DOHH2 (cell line): Measurements from ENCODE around the gene ZNF219.

ENCODE experiments used
- H3F3A ChIP-seq: fragments of 200-600 bp; sonication (generic), shearing (Covaris generic); 2 replicates; pipeline ENCODE4 v1.6.0; 2016; ENCODE audit warnings: antibody characterized with exemption, mild to moderate bottlenecking; ENCODE audit not compliant: control insufficient read depth, insufficient read depth
- H3K27ac ChIP-seq: fragments of 200-600 bp; sonication (generic); 2 replicates; pipeline ENCODE4 v1.5.1; 2014; ENCODE audit warnings: low read depth, mild to moderate bottlenecking, low read length, moderate library complexity
- H3K27me3 ChIP-seq: fragments of 200-600 bp; sonication (generic); 2 replicates; pipeline ENCODE4 v1.6.1; 2014; ENCODE audit warnings: mild to moderate bottlenecking, low read length, mixed read lengths; ENCODE audit not compliant: control insufficient read depth
- H3K36me3 ChIP-seq: fragments of 200-600 bp; sonication (generic); 2 replicates; pipeline ENCODE4 v1.6.1; 2014; ENCODE audit warnings: mild to moderate bottlenecking, low read length, moderate library complexity, mixed read lengths; ENCODE audit not compliant: control insufficient read depth
- H3K4me1 ChIP-seq: fragments of 200-600 bp; sonication (generic); 2 replicates; pipeline ENCODE4 v1.6.1; 2014; ENCODE audit warnings: mild to moderate bottlenecking, low read length, mixed read lengths; ENCODE audit not compliant: control insufficient read depth
- H3K4me2 ChIP-seq: fragments of 200-600 bp; sonication (generic); 2 replicates; pipeline ENCODE4 v1.6.0; 2014; ENCODE audit warnings: mild to moderate bottlenecking, low read length, moderate library complexity
- H3K4me3 ChIP-seq: fragments of 200-600 bp; sonication (generic); 2 replicates; pipeline ENCODE4 v1.5.1; 2014; ENCODE audit warnings: mild to moderate bottlenecking, low read length, mixed read lengths
- H3K79me2 ChIP-seq: fragments of 200-600 bp; sonication (generic); 2 replicates; pipeline ENCODE4 v1.6.1; 2014; ENCODE audit warnings: mild to moderate bottlenecking, low read length, mixed read lengths; ENCODE audit not compliant: control insufficient read depth
- H3K9me2 ChIP-seq: fragments of 200-600 bp; sonication (generic); replicated peaks from 2 replicates; pipeline ENCODE4 v1.6.1; 2014; ENCODE audit warnings: mild to moderate bottlenecking, low read length, mixed read lengths; ENCODE audit not compliant: control insufficient read depth
- H3K9me3 ChIP-seq: fragments of 200-600 bp; sonication (generic); 2 replicates; pipeline ENCODE4 v1.6.1; 2014; ENCODE audit warnings: antibody characterized with exemption, low read length, mixed read lengths; ENCODE audit not compliant: control insufficient read depth, insufficient read depth
- H4K20me1 ChIP-seq: fragments of 200-600 bp; sonication (generic); 2 replicates; pipeline ENCODE4 v1.6.0; 2014; ENCODE audit warnings: low read depth, mild to moderate bottlenecking, antibody characterized with exemption, low read length, moderate library complexity; ENCODE audit not compliant: control insufficient read depth, insufficient read depth
- EZH2phosphoT487 ChIP-seq: fragments of 200-600 bp; sonication (generic); IDR thresholded peaks from 2 replicates; pipeline ENCODE4 v1.6.1; 2017; ENCODE audit warnings: borderline replicate concordance, mild to moderate bottlenecking, antibody characterized with exemption, low read length, moderate library complexity, mixed read lengths
- TF ChIP-seq, protein P1 (sequence below): fragments of 200-600 bp; sonication (generic); IDR thresholded peaks from one replicate; pipeline ENCODE4 v1.5.1; 2014; ENCODE audit warnings: antibody characterized with exemption, mild to moderate bottlenecking, low read depth, low read length; ENCODE audit not compliant: poor library complexity, severe bottlenecking

ZNF219 gene

DNA sequence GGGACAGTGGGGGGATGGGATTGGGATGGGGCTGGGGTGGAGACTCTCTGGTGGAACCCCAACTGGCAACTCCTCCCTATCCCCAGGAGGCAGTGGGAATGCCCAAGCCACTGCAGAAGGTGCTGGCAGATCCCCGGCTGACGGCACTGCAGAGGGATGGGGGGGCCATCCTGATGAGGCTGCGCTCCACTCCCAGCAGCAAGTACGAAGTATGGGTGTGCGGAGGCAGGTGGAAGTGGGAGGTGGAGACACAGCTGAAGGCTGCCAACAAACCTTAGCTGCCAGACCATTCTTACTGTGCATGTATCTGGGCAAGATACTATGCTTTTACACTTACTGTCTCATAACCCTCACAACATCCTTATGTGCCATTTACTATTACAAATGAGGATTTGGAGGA lies 20.2 kb downstream of the ZNF219 start:
- H3K27ac ChIP-seq = no peak overlapping the region
- no peaks in the 10 kb centered on the region for H3K36me3 ChIP-seq
- no peak overlapping the region for H3K4me3 ChIP-seq
- H3K27me3 ChIP-seq = peaks cover 5% of the 10 kb centered on the region
- TF ChIP-seq, protein P1, sequence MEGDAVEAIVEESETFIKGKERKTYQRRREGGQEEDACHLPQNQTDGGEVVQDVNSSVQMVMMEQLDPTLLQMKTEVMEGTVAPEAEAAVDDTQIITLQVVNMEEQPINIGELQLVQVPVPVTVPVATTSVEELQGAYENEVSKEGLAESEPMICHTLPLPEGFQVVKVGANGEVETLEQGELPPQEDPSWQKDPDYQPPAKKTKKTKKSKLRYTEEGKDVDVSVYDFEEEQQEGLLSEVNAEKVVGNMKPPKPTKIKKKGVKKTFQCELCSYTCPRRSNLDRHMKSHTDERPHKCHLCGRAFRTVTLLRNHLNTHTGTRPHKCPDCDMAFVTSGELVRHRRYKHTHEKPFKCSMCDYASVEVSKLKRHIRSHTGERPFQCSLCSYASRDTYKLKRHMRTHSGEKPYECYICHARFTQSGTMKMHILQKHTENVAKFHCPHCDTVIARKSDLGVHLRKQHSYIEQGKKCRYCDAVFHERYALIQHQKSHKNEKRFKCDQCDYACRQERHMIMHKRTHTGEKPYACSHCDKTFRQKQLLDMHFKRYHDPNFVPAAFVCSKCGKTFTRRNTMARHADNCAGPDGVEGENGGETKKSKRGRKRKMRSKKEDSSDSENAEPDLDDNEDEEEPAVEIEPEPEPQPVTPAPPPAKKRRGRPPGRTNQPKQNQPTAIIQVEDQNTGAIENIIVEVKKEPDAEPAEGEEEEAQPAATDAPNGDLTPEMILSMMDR = no peak
- no peak for TF ChIP-seq EZH2phosphoT487
- H3K9me2 ChIP-seq = no peaks in the 10 kb centered on the region
- no peak overlapping the region for H3K4me2 ChIP-seq
- no peaks in the 10 kb centered on the region for H3K79me2 ChIP-seq
- no peaks in the 10 kb centered on the region for H3F3A ChIP-seq
- H3K9me3 ChIP-seq = no peaks in the 10 kb centered on the region
- no peaks in the 10 kb centered on the region for H3K4me1 ChIP-seq
- no peaks in the 10 kb centered on the region for H4K20me1 ChIP-seq

DNA sequence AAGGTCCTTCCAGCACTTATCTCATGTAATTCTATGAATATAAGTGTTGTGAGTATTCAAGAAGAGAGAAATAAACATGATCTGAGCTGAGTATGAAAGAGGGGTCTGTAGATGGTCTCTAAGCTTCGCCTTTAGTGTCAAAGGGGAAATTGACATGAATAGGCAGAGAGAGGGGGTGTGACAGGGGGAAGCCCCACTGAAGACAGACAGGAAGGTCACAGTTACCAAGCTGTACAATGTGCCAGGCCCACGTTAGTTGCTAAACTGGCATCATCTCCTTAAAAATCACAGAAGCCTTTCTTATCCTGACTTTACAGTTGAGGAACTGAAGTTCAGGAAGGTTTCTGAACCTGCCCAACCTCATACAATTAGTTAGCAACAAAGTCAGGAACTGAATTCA lies 20.8 kb downstream of the ZNF219 start:
- H3K27ac ChIP-seq = no peak overlapping the region
- peaks cover under 1% of the 10 kb centered on the region for H3K4me1 ChIP-seq
- H3K36me3 ChIP-seq = no peaks in the 10 kb centered on the region
- H3K27me3 ChIP-seq = peaks cover 5% of the 10 kb centered on the region
- no peaks in the 10 kb centered on the region for H3F3A ChIP-seq
- no peaks in the 10 kb centered on the region for H3K79me2 ChIP-seq
- no peak for TF ChIP-seq EZH2phosphoT487
- TF ChIP-seq, protein P1 = no peak
- no peaks in the 10 kb centered on the region for H3K9me2 ChIP-seq
- H3K9me3 ChIP-seq = no peaks in the 10 kb centered on the region
- no peaks in the 10 kb centered on the region for H4K20me1 ChIP-seq
- H3K4me2 ChIP-seq = no peak overlapping the region
- no peak overlapping the region for H3K4me3 ChIP-seq

- no peak overlapping the region for H3K4me2 ChIP-seq
- TF ChIP-seq, protein P1 = no peak
- no peak for TF ChIP-seq EZH2phosphoT487
- H3K27me3 ChIP-seq = peaks cover 8% of the 10 kb centered on the region
- no peak overlapping the region for H3K4me3 ChIP-seq
- no peak overlapping the region for H3K27ac ChIP-seq
- H3K36me3 ChIP-seq = no peaks in the 10 kb centered on the region
- no peaks in the 10 kb centered on the region for H3K9me2 ChIP-seq
- H3F3A ChIP-seq = peaks cover 6% of the 10 kb centered on the region; the same call in 1 of the 2 replicates
- H4K20me1 ChIP-seq = no peaks in the 10 kb centered on the region
- no peaks in the 10 kb centered on the region for H3K9me3 ChIP-seq
- H3K79me2 ChIP-seq = no peaks in the 10 kb centered on the region
- peaks cover 18% of the 10 kb centered on the region for H3K4me1 ChIP-seq
Measured at GRCh38 chr14:21075719-21076437, 22.6 kb downstream of the ZNF219 start.
